RCC 7860 (cell line): Measurements from ENCODE around the gene TAB3.
A peak's percentile ranks its signal among the peaks of the same experiment; 100 is the strongest.

Source experiments
- DNase-seq: peaks from one replicate; pipeline ENCODE4 v3.0.0-alpha.2; 2015; ENCODE audit warnings: low spot score
- FAIRE-seq: peaks from 2 replicates; lab custom pipeline; 2012; peaks lifted over from hg19 to GRCh38; lab: Jason Lieb, UNC

The TAB3 gene

DNA sequence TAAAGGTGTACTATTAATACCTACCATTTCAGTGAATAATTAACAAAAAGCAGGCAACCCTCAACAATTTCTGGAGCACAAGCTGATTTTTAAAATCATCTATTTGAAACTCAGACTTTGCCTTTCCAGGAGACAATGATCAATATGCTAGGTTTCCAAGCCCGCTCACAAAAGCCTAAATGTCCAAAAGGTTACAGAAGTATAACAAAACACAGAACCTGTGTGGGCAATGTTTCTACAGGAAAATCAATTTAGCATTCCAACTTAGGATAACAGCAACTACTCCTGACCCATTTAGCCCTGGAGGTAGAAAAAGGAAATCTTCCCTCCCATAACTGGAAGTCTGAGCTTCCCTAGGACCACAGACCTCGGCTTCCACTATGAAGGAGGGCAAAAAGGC, 3.9 kb downstream of the TAB3 start:
- FAIRE-seq (no peak), DNase-seq (no peak)

DNA sequence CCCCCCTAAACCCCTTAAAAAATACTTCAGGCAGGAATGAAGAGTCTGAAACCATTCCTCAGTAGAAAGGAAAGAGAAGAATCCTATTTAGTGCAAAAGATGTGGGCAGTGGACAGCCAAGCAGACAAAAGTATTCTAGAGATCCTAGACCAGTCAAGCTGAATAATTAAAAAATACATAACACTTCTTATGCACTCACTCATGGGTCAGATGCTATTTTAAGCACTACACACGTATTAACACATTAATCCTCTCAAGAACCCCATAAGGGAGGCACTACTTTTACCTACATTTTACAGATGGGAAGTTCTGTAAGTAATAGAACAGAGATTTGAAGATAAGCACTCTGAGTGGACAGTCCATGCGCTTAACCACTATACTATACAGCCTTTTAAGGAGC, 5.9 kb downstream of the TAB3 start:
- no peak for DNase-seq
- FAIRE-seq, result no peak

DNA sequence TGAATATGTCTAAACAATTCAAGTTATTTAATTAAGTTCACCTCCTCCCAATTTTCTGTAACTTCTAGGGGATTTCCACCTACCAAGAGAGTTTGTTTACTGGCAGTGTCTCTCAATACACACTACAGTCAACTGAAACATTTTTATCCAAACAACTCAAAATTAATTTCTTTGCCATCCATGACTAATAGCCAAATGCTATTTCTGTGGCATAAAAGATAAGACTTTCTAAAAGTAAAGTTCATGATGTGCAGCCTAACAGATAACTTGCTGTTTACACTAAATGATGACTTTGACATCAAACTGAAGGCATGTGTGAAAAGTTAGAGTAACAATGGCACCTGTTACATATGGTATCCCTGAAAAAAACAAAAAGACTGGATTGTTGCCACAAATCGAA, 7.3 kb downstream of the TAB3 start:
- DNase-seq (no peak), FAIRE-seq (no peak)

GRCh38 chrX:30881390-30881789, 7.7 kb downstream of the TAB3 start:
- no peak for DNase-seq
- FAIRE-seq, result peak; percentile 20

- DNase-seq, result no peak
- FAIRE-seq, result no peak
Measured at GRCh38 chrX:30880058-30880457, 9.0 kb downstream of the TAB3 start.

- peak; percentile 25 for DNase-seq
- FAIRE-seq, result no peak
Measured at GRCh38 chrX:30876367-30876766, 12.7 kb downstream of the TAB3 start.

DNA sequence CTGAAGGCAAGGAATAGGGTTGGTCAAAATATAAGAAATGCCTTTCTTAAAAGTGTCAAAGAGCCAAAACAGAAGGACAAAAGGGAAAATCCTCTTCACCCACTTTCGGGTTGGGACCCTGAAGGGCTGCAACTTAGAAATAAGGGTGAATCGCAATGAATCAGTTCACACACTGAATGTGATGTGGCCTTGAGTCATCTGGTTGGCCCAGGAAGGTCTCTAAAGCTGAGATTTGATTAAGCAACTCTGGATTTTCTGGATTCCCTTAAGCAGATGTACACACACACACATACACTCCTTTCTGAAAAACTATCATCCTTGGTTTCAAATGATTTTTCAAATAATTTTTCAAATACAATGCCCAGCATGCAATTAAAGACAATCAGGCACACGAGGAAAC, 13.1 kb downstream of the TAB3 start:
- FAIRE-seq (peak; percentile 91), DNase-seq (peak; percentile 58)

DNA sequence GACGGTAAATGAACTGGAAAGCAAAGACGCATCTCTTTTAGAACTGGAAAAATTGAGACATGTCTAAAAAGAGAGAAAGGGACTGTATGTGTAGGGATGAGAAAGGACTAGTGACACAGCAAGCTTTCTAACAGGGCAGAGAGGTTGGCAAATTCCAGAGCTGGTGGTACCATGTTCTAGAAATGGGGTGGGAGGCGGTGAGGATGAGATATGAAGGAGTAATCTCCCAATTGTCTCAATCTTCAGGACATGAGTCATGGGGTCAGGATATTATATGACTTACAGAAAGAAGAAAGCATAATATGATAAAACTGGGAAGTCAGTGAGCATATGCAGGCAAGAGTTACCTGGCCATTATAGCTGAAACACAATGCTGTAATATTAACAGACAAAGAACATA, 14.2 kb downstream of the TAB3 start:
- no peak for FAIRE-seq
- no peak for DNase-seq

DNA sequence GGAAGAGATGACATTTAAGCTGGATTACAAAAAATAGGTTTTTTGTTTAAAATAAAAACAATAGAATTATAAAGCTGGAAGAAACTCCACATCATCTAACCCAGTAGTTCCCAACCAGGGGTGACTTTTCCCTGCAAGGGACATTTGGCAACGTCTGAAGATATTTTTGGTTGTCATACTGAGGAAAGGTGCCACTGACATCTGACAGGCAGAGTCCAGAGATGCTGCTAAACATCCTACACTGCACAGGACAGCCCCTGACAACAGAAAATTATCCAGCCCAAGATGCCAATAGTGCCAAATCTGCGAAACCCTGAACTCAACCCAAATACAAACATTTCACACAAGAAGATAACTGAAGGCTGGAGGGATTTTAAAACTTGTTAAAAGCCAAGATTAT, 18.5 kb downstream of the TAB3 start:
- FAIRE-seq, result no peak

GRCh38 chrX:30865612-30866011, 23.4 kb downstream of the TAB3 start:
- no peak for DNase-seq
- no peak for FAIRE-seq

More for the DNA sequence above, 18.5 kb downstream of the TAB3 start:
- no peak for DNase-seq

- DNase-seq, result no peak
Measured at GRCh38 chrX:30865015-30865414, 24.0 kb downstream of the TAB3 start.

DNA sequence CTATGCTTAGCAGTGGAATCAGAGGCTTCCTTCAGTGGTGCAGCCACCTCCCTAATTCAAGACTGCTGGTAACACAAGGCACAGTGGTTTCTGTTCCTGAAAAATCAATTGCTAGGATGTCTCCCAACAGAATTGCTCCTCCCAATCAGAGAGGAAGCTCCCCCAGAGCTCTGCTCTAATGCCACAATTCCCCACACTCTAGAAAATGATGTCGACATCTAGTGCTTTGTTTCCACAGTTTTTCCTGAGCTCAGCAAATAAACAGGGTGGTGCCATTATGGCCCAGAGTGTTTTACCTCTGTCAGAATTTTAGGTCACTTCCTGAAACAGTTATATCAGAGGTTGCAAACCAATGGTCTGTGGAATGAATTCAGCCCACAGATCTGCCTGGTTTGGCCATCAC, 24.7 kb downstream of the TAB3 start:
- FAIRE-seq (no peak), DNase-seq (no peak)

More at GRCh38 chrX:30865015-30865414, 24.0 kb downstream of the TAB3 start:
- FAIRE-seq, result no peak

- FAIRE-seq, result no peak
- no peak for DNase-seq
Measured at GRCh38 chrX:30863974-30864373, 25.1 kb downstream of the TAB3 start.

- FAIRE-seq, result no peak
- no peak for DNase-seq
Measured at GRCh38 chrX:30858098-30858497, 31.0 kb downstream of the TAB3 start.

GRCh38 chrX:30851449-30851848, 37.6 kb downstream of the TAB3 start:
- FAIRE-seq, result no peak
- DNase-seq, result no peak

- FAIRE-seq (no peak), DNase-seq (no peak)
Measured at GRCh38 chrX:30835373-30835772, 53.7 kb downstream of the TAB3 start.

DNA sequence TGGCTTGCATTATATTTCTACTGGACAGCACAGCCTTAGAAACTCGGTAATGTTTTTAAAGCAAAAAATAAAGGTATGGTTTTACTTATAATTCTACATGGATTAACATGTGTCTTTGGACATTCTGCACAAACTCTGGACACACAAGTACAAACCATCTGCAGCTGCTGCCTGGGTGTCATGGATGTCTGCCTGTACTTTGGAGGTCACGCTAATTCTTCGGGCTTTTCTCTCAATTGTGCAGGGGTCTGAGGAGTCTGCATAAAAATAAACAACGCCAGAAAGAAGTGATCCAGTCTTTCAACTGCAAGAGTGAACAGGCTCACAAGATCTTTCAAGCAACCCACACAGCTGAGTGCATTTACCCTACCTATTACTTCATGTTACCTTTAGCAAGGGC, 55.2 kb downstream of the TAB3 start:
- no peak for FAIRE-seq

GRCh38 chrX:30831082-30831481, 58.0 kb downstream of the TAB3 start:
- DNase-seq (no peak), FAIRE-seq (no peak)

More for the DNA sequence above, 55.2 kb downstream of the TAB3 start:
- no peak for DNase-seq

- FAIRE-seq, result no peak
- DNase-seq, result no peak
Measured at GRCh38 chrX:30830326-30830943, 58.6 kb downstream of the TAB3 start.

GRCh38 chrX:30824275-30824674, 64.8 kb downstream of the TAB3 start:
- DNase-seq (no peak), FAIRE-seq (no peak)

GRCh38 chrX:30822764-30823163, 66.3 kb downstream of the TAB3 start:
- DNase-seq (no peak), FAIRE-seq (no peak)

DNA sequence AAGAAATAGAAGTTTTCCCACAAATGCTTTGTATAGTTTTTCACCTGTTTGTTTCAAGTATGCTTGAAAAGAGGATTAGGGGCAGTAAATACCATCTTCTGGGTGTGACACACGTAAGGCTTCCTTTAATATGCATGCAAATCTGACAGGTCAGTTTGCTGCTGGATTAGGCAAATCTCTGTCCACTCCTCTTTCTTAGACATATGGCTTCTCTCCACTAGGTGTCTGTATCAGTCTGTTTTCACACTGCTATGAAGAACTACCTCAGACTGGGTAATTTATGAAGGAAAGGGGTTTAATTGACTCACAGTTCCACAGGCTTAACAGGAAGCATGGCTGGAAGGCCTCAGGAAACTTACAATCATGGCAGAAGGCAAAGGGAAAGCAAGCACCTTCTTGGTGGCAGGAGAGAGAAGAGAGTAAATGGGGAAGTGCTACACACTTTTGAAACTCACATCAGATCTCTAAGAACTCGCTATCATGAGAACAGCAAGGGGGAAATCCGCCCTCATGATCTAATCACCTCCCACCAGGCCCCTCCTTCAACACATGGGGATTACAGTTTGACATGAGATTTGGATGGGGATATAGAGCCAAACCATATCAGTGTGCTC, 66.9 kb downstream of the TAB3 start:
- FAIRE-seq (no peak), DNase-seq (no peak)

DNA sequence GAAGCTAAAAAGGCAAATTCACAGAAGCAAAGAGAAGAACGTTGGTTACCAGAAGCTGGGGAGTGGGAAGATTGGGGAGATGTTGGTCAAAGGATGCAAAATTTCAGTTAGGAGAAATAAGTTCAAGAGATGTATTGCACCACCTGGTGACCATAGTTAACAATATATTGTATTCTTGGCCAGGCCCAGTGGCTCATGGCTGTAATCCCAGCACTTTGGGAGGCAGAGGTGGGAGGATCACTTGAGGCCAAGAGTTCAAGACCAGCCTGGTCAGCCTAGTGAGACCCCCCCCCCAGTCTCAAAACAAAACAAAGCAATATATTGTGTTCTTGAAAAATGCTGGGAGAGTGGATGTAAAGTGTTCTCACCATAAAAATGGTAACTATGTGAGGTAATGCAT, 67.9 kb downstream of the TAB3 start:
- FAIRE-seq, result no peak
- no peak for DNase-seq
